ENCODE results near the gene SKP1. TPM values are rescaled to one million over a fixed set of nuclear protein-coding genes. Genes with fewer than 3 reads are reported as not detected.
A peak's percentile ranks its signal among the peaks of the same experiment; 100 is the strongest.

Gene SKP1
- total and polyA plus RNA-seq, 9 of the 15 experiments (the other 6 are each of a cell fraction or from before 2014, with no cell fraction given) = 301 to 2,109 (median 639) TPM

DNA sequence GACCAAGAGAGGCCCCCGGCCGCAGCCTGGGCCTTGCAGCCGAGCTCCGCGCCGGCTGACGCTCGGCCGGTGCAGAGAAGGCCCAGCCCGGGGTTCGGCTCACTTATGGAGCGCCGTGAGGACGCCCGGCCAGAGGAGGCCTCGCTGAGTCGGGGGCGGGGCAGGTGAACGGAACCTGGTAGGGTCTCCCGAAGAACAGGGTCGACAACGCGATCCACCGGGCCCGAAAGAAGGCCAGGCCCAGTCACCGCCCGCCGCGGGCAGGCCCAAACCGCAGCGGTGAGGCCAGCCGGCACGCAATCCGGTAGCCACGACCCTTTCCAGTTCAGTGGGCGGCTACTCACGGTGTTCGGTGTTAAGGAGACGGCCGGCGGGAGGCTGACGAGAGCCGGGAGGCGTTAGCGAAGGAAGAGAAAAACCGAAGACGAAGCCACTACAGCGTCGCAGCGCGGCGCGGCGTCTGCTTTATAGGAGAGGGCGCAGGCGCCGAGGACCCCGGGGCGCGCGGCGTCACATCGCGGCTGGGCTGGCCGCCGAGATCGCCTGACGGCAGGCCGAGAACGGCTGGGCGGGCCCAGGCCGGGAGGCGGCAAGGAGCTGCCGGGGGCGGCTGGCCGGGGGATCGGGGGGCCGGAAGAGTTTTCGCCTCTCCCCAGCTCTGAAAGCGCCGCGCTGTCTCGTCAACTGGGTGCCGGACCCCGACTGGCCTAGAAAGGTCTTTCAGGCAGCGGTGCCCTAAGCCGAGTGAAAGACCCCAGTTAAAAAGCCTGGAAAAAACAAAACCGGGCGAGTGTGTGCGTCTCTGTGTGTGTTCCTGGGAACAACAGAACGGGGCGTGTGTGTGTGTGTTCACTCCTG lies at the start of gene SKP1 (continued):
- TF ChIP-seq SLC30A9 (CRISPR knock-in tag; IDR thresholded peaks at IDR 0.05) = no peak
- TF ChIP-seq SMAD3 (CRISPR knock-in tag; conservative IDR thresholded peaks at IDR 0.05) = no peak
- TF ChIP-seq MYC (IDR thresholded peaks at IDR 0.05; ENCODE audit: low read depth, low read length) = peak; percentile 61
- TF ChIP-seq MYC (CRISPR knock-in tag; IDR thresholded peaks at IDR 0.05; ENCODE audit: borderline replicate concordance, low read depth) = peak; percentile 77; the same call in 1 of the 2 replicates
- no peak for TF ChIP-seq ZNF134 (CRISPR knock-in tag; conservative IDR thresholded peaks at IDR 0.05)
- TF ChIP-seq NCOA1 (IDR thresholded peaks at IDR 0.05; ENCODE audit: low read depth) = no peak
- TF ChIP-seq ZNF282 (CRISPR knock-in tag; IDR thresholded peaks at IDR 0.05) = peak; percentile 92; the same call in 1 of the 2 replicates
- TF ChIP-seq NCOA2 (IDR thresholded peaks at IDR 0.05; ENCODE audit: partially characterized antibody in 2 of 2) = peak in 1 of 2 experiments; percentile 96
- no peak for TF ChIP-seq ZSCAN32 (CRISPR knock-in tag; IDR thresholded peaks at IDR 0.05)
- TF ChIP-seq MED1 (CRISPR knock-in tag; IDR thresholded peaks at IDR 0.05; ENCODE audit: borderline replicate concordance) = 0 out of 2 replicates have a peak, but pooled peaks have one; percentile 85
- no peak for TF ChIP-seq ELF1 (tag; IDR thresholded peaks at IDR 0.05)
- TF ChIP-seq POLR2B (IDR thresholded peaks at IDR 0.05; ENCODE audit: low read depth, partially characterized antibody) = peak; percentile 98
- TF ChIP-seq, protein P1, sequence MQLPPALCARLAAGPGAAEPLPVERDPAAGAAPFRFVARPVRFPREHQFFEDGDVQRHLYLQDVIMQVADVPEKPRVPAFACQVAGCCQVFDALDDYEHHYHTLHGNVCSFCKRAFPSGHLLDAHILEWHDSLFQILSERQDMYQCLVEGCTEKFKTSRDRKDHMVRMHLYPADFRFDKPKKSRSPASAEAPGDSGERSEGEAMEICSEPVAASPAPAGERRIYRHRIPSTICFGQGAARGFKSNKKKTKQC (CRISPR knock-in tag; IDR thresholded peaks at IDR 0.05) = peak; percentile 90
- TF ChIP-seq NR2F6 (CRISPR knock-in tag; IDR thresholded peaks at IDR 0.05) = no peak
- TF ChIP-seq SAP30 (IDR thresholded peaks at IDR 0.05; ENCODE audit: borderline replicate concordance, insufficient read depth, low read depth, low read length, poor library complexity, severe bottlenecking) = peak; percentile 80
- TF ChIP-seq KLF13 (tag; IDR thresholded peaks at IDR 0.05; ENCODE audit: borderline replicate concordance, low read depth) = peak; percentile 89; the same call in 1 of the 2 replicates
- TF ChIP-seq, protein P2, sequence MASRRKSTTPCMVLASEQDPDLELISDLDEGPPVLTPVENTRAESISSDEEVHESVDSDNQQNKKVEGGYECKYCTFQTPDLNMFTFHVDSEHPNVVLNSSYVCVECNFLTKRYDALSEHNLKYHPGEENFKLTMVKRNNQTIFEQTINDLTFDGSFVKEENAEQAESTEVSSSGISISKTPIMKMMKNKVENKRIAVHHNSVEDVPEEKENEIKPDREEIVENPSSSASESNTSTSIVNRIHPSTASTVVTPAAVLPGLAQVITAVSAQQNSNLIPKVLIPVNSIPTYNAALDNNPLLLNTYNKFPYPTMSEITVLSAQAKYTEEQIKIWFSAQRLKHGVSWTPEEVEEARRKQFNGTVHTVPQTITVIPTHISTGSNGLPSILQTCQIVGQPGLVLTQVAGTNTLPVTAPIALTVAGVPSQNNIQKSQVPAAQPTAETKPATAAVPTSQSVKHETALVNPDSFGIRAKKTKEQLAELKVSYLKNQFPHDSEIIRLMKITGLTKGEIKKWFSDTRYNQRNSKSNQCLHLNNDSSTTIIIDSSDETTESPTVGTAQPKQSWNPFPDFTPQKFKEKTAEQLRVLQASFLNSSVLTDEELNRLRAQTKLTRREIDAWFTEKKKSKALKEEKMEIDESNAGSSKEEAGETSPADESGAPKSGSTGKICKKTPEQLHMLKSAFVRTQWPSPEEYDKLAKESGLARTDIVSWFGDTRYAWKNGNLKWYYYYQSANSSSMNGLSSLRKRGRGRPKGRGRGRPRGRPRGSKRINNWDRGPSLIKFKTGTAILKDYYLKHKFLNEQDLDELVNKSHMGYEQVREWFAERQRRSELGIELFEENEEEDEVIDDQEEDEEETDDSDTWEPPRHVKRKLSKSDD (conservative IDR thresholded peaks at IDR 0.05; ENCODE audit: low read length) = no peak
- no peak for TF ChIP-seq BDP1 (IDR thresholded peaks at IDR 0.05; ENCODE audit: insufficient read depth, insufficient read length)
- TF ChIP-seq, protein P3, sequence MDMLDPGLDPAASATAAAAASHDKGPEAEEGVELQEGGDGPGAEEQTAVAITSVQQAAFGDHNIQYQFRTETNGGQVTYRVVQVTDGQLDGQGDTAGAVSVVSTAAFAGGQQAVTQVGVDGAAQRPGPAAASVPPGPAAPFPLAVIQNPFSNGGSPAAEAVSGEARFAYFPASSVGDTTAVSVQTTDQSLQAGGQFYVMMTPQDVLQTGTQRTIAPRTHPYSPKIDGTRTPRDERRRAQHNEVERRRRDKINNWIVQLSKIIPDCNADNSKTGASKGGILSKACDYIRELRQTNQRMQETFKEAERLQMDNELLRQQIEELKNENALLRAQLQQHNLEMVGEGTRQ (CRISPR knock-in tag; IDR thresholded peaks at IDR 0.05) = peak; percentile 5; the same call in 1 of the 2 replicates
- TF ChIP-seq GABPB1 (CRISPR knock-in tag; IDR thresholded peaks at IDR 0.05) = peak; percentile 80; the same call in 1 of the 2 replicates
- TF ChIP-seq NFYB (IDR thresholded peaks at IDR 0.05; ENCODE audit: extremely low read depth, insufficient read length) = no peak
- TF ChIP-seq ZNF146 (CRISPR knock-in tag; IDR thresholded peaks at IDR 0.05; ENCODE audit: unreplicated experiment) = no peak
- no peak for TF ChIP-seq KAT8 (IDR thresholded peaks at IDR 0.05; ENCODE audit: low read depth)

Data from K562 (cell line).